ENCODE measurements around the gene DOK5. TPM values are rescaled to one million over a fixed set of nuclear protein-coding genes. Genes with fewer than 3 reads are reported as not detected.

The DOK5 gene
- total and polyA plus RNA-seq, 9 of the 15 experiments (the other 6 are each of a cell fraction or from before 2014, with no cell fraction given): not detected

- ChIA-PET POLR2A (no interaction called here), CTCF (ENCODE audit: low intra/inter-chr PET ratio) (no interaction called here)
- no peaks in the 10 kb centered on the region for H4K20me1 ChIP-seq (replicated peaks; ENCODE audit: control insufficient read depth, insufficient read depth, low read length)
- no peak overlapping the region for H3K4me2 ChIP-seq (ENCODE audit: insufficient read depth, low read length)
- no peak for FAIRE-seq
- H3K9me3 ChIP-seq (replicated peaks; ENCODE audit: control insufficient read depth, insufficient read depth, low read depth, low read length): no peaks in the 10 kb centered on the region
- H2AFZ ChIP-seq (ENCODE audit: low read depth, low read length): no peak overlapping the region
- H3K4me1 ChIP-seq (replicated peaks in 1 of 2; ENCODE audit: control insufficient read depth in 2 of 2, insufficient read depth in 2 of 2, low read length in 2 of 2): no peaks in the 10 kb centered on the region
- H3K9ac ChIP-seq (ENCODE audit: insufficient read depth in 1 of 2, low read depth in 2 of 2, low read length in 2 of 2): no peak overlapping the region
- in situ Hi-C loops (cut with MboI): no loop called here
- H3K4me3 ChIP-seq: no peak overlapping the region
- H3K79me2 ChIP-seq (ENCODE audit: control insufficient read depth, insufficient read depth, low read length): no peaks in the 10 kb centered on the region
- no peaks in the 10 kb centered on the region for H3K9me1 ChIP-seq (ENCODE audit: control insufficient read depth, insufficient read depth, low read length)
- intact Hi-C loops (cut with micrococcal nuclease): no loop called here
- no peaks in the 10 kb centered on the region for H3K27me3 ChIP-seq (ENCODE audit: control insufficient read depth in 2 of 2, insufficient read depth in 2 of 2, low read length in 2 of 2)
- DNase-seq (ENCODE audit: extremely low read depth in 1 of 4, low spot score in 3 of 4): no peak
- 0% methylated on average over 4 of the region's 4 CpGs for WGBS (ENCODE audit: insufficient coverage, low coverage, missing lambda C conversion rate)
- H3K36me3 ChIP-seq (ENCODE audit: control insufficient read depth, insufficient read depth, low read length): no peaks in the 10 kb centered on the region
- BruUV-seq (replicated peaks): no TSS peak
- no peak overlapping the region for H3K27ac ChIP-seq (ENCODE audit: extremely low read depth, low read depth, low read length)
- ATAC-seq: no peak
- TF ChIP-seq TRIM28 (IDR thresholded peaks at IDR 0.05) (no peak), ZNF551 (CRISPR knock-in tag; IDR thresholded peaks at IDR 0.05) (no peak), RBM22 (IDR thresholded peaks at IDR 0.05; ENCODE audit: low read depth, low read length, poor library complexity, severe bottlenecking) (no peak), YY1 (IDR thresholded peaks at IDR 0.05; ENCODE audit: borderline replicate concordance in 1 of 3, control insufficient read depth in 1 of 3, extremely low read depth in 1 of 3, insufficient read depth in 3 of 3, insufficient read length in 1 of 3, insufficient replicate concordance in 2 of 3, low read depth in 1 of 3, low read length in 2 of 3) (no peak), CHD7 (IDR thresholded peaks at IDR 0.05; ENCODE audit: low read depth, low read length) (no peak), MAFF (IDR thresholded peaks at IDR 0.05; ENCODE audit: low read length) (no peak), ZBTB11 (CRISPR knock-in tag; IDR thresholded peaks at IDR 0.05) (peak in 1 of 3 experiments; percentile 69; a peak in 2 of 6 replicates)
Observed at GRCh38 chr20:54512694-54513093, 37.3 kb downstream of the DOK5 start.

Data from K562 (cell line).